Activated T-helper 17 cell treated with anti-CD3 and anti-CD28 coated beads, Interleukin-2, amount 50 U/mL, for 72 hours (primary cell): ENCODE measurements around the gene ABCE1. TPM values are rescaled to one million over a fixed set of nuclear protein-coding genes. Genes with fewer than 3 reads are reported as not detected.

Experiments used
- ATAC-seq: fragments of 150-1000 bp; cut with Tn5 transposase; replicated peaks from 2 replicates; pipeline ENCODE4 v1.10.0; 2021; ENCODE audit warnings: mild to moderate bottlenecking, moderate library complexity
- H3K27ac Mint-ChIP-seq: one replicate; pipeline ENCODE4 v1.8.0; 2022; ENCODE audit warnings: mixed read lengths
- H3K27me3 Mint-ChIP-seq: one replicate; pipeline ENCODE4 v1.8.0; 2022; ENCODE audit warnings: mixed read lengths
- H3K36me3 Mint-ChIP-seq: one replicate; pipeline ENCODE4 v1.8.0; 2022; ENCODE audit warnings: low read depth, mild to moderate bottlenecking, mixed read lengths
- H3K4me1 Mint-ChIP-seq: one replicate; pipeline ENCODE4 v1.8.0; 2022; ENCODE audit warnings: mixed read lengths
- H3K4me3 Mint-ChIP-seq: one replicate; pipeline ENCODE4 v1.8.0; 2022; ENCODE audit warnings: mild to moderate bottlenecking, mixed read lengths
- H3K9me3 Mint-ChIP-seq: one replicate; pipeline ENCODE4 v1.8.0; 2022; ENCODE audit warnings: mixed read lengths
- total RNA-seq, 2 donors: library from RNA; stranded (reverse); gene quantifications; one replicate each; pipeline ENCODE4 v1.2.3, GENCODE V29; 2022

The ABCE1 gene
- total RNA-seq, 2 donors from 2014 or later: 99.9 to 137 TPM

- Mint-ChIP-seq H3K27ac (peak overlapping the region; percentile 90), H3K27me3 (no peaks in the 10 kb centered on the region), H3K9me3 (no peaks in the 10 kb centered on the region), H3K4me1 (peaks cover 23% of the 10 kb centered on the region), H3K4me3 (peak overlapping the region; percentile 94), H3K36me3 (peaks cover 63% of the 10 kb centered on the region)
- no peak for ATAC-seq
Measured at GRCh38 chr4:145177511-145177905, 79.4 kb downstream of the ABCE1 start.

- H3K9me3 Mint-ChIP-seq: no peaks in the 10 kb centered on the region
- ATAC-seq: peak; percentile 8
- peaks cover 23% of the 10 kb centered on the region for H3K4me1 Mint-ChIP-seq
Measured at GRCh38 chr4:145177906-145178538, 79.9 kb downstream of the ABCE1 start.

GRCh38 chr4:145178740-145179280, 80.7 kb downstream of the ABCE1 start:
- no peak for ATAC-seq
- Mint-ChIP-seq H3K4me3 (peak overlapping the region; percentile 94), H3K27ac (peak overlapping the region; percentile 90), H3K27me3 (no peaks in the 10 kb centered on the region), H3K4me1 (peaks cover 23% of the 10 kb centered on the region), H3K9me3 (no peaks in the 10 kb centered on the region), H3K36me3 (peaks cover 50% of the 10 kb centered on the region)

More at GRCh38 chr4:145177906-145178538, 79.9 kb downstream of the ABCE1 start:
- Mint-ChIP-seq H3K27ac (peak overlapping the region; percentile 90), H3K36me3 (peaks cover 58% of the 10 kb centered on the region), H3K27me3 (no peaks in the 10 kb centered on the region), H3K4me3 (peak overlapping the region; percentile 94)

Other genes starting within 250 kb of the ABCE1 start
- gene ANAPC10, start 115 bp upstream of the ABCE1 start, total RNA-seq: 10 to 100 TPM; 21.8 to 32.5 TPM
- 10 to 100 TPM; 50.8 to 71.4 TPM for gene OTUD4, start 82.3 kb downstream of the ABCE1 start, total RNA-seq